Sigmoid colon (tissue), 4 donors: ENCODE data around the gene LITAF.

Experiments used
- CTCF ChIP-seq, 4 experiments: fragments of 450-650 bp in 3 of 4; fragments of 200-600 bp in 1 of 4; IDR thresholded peaks; one replicate each; pipeline ENCODE4 v1.5.1; 2016 to 2019; ENCODE audit warnings: antibody characterized with exemption in 4 of 4, mild to moderate bottlenecking in 3 of 4, moderate library complexity in 2 of 4
- EP300 ChIP-seq, 4 donors: sonication (generic); formaldehyde crosslinking; IDR thresholded peaks; one replicate each; pipeline ENCODE4 v1.6.1; 2017; ENCODE audit warnings: antibody characterized with exemption in 4 of 4
- POLR2A ChIP-seq, 2 donors: fragments of 450-650 bp; IDR thresholded peaks; one replicate each; pipeline ENCODE4 v1.6.1; 2016; ENCODE audit warnings: antibody characterized with exemption in 2 of 2, mild to moderate bottlenecking in 2 of 2, moderate library complexity in 2 of 2
- POLR2AphosphoS5 ChIP-seq, 4 donors: sonication (generic); formaldehyde crosslinking; IDR thresholded peaks; one replicate each; pipeline ENCODE4 v1.6.1; 2017; ENCODE audit warnings: antibody characterized with exemption in 4 of 4

GRCh38 chr16:11560701-11561453 is 25.8 kb downstream of the LITAF start:
- TF ChIP-seq POLR2A (IDR thresholded peaks at IDR 0.05) (no peak), CTCF (IDR thresholded peaks at IDR 0.05) (no peak), POLR2AphosphoS5 (IDR thresholded peaks at IDR 0.05) (no peak), EP300 (IDR thresholded peaks at IDR 0.05) (peak in 1 of 4 donors; percentile 45)
